ENCODE measurements around the gene TBCD. TPM values are rescaled to one million over a fixed set of nuclear protein-coding genes. Genes with fewer than 3 reads are reported as not detected.

TBCD gene
- total RNA-seq, 1 donor: 22.5 TPM

DNA sequence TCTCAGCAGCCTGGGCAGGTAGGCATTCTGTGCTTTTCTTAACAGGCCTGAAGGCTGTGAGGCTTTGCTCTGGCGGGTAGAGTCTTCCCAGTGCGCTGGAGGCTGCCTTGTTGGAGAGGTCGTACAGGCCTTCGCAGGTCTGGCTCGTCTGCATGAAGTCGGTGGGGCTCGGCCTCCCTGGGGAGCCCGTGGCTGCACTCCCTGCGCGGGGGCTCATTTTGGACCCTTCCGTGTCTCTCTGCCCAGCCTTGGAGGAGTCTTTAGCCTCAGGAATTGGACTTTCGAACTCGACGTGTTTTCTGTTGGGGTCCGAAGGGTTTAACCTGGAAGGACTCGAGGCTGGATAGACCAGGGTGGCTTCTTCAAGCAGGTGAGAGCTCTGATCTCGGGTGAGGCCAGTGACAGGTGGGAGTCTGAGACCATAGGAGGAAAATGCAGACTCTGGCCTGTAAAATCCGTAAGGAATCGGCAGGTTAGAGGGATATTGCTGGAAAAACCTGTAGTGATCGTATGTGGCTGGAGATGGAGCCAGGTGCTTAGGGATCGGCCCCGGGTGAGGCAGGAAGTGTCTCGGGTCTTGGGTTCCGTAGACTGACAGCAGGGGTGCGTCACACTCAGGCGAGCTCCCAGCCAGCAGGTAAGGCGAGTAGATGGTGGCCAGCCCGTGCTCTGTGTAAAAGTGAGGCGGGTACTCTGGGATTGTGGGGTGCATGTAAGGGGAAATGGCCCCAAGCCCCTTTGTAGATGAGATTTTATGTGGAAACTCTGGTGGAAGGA is 79.4 kb downstream of the TBCD start:
- no peak overlapping the region for H3K4me3 ChIP-seq (ENCODE audit: low read depth, low read length)
- DNase-seq (ENCODE audit: low read depth): no peak
- TF ChIP-seq, protein P1, sequence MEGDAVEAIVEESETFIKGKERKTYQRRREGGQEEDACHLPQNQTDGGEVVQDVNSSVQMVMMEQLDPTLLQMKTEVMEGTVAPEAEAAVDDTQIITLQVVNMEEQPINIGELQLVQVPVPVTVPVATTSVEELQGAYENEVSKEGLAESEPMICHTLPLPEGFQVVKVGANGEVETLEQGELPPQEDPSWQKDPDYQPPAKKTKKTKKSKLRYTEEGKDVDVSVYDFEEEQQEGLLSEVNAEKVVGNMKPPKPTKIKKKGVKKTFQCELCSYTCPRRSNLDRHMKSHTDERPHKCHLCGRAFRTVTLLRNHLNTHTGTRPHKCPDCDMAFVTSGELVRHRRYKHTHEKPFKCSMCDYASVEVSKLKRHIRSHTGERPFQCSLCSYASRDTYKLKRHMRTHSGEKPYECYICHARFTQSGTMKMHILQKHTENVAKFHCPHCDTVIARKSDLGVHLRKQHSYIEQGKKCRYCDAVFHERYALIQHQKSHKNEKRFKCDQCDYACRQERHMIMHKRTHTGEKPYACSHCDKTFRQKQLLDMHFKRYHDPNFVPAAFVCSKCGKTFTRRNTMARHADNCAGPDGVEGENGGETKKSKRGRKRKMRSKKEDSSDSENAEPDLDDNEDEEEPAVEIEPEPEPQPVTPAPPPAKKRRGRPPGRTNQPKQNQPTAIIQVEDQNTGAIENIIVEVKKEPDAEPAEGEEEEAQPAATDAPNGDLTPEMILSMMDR (IDR thresholded peaks at IDR 0.05; ENCODE audit: insufficient read depth, low read depth, low read length): no peak

DNA sequence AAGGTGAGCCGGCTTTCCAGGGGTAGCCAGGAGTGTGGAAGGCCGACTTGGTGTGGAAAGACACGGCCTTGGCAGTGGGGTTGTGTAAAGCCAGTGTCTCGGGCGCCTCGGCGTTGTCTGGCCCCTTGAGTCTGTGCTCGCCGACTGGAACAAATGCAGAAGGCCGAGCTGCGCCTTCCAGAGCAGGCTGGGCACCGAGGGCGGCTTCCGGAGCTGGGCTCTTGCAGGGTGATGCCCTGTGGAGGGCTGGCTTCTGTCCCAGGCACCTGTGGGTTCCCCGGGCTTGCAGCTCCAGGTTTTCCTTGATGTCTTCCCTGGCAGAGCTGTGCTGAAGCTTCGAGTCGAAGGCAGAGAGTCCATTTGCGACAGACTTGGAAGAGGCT is 79.9 kb downstream of the TBCD start:
- no peak overlapping the region for H3K4me3 ChIP-seq (ENCODE audit: low read depth, low read length)
- DNase-seq (ENCODE audit: low read depth): no peak
- TF ChIP-seq, protein P1 (IDR thresholded peaks at IDR 0.05; ENCODE audit: insufficient read depth, low read depth, low read length): no peak

DNA sequence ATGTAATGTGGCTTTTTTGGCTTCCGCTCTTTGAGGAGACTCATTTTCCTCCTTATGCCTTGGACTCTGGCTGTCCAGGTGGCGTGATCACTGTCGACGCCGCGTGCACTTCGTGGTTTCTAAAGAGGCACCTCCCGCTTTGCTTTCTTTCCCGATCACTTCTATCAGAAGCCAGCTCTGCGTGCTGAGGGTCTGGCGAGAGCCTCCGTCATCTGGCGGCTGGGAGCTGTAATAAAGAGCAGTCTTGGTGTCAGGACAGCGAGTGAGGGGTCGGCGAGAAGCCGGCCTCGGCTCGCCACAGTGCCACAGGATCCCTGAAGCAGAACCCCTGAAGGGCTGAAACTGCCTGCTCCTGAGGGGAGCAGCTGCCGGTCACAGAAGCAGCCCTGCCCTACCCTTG is 80.5 kb downstream of the TBCD start:
- no peak overlapping the region for H3K4me3 ChIP-seq (ENCODE audit: low read depth, low read length)
- TF ChIP-seq, protein P1 (IDR thresholded peaks at IDR 0.05; ENCODE audit: insufficient read depth, low read depth, low read length): no peak
- no peak for DNase-seq (ENCODE audit: low read depth)

DNA sequence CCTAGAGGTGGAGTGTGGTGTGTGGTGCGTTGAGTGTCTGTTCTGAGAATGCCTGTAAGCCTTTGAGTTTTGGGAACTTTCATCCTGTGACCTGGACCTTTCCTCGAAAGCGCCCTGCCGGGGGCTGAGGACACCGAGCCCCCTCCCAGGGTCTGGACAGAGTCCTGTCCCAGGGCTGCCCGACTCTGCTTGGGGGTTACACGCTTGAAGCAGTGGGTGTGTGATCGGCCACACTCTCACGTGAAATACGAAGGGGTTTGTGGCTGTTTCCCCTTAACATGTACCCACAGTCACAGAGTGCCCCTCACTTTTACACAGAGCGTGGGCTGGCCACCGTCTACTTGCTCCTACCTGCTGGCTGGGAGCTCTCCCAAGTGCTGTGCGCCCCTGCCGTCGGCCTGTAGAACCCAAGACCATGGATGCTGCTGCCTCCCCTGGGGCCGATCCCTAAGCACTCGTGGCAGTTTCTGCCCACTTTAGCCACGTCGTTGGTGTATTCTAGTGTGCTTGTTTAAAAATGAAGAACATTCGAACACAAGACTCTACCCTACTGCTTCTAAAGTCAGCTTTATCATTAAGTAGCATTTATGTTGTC is 81.1 kb downstream of the TBCD start:
- no peak for DNase-seq (ENCODE audit: low read depth)
- TF ChIP-seq, protein P1 (IDR thresholded peaks at IDR 0.05; ENCODE audit: insufficient read depth, low read depth, low read length): no peak
- no peak overlapping the region for H3K4me3 ChIP-seq (ENCODE audit: low read depth, low read length)

DNA sequence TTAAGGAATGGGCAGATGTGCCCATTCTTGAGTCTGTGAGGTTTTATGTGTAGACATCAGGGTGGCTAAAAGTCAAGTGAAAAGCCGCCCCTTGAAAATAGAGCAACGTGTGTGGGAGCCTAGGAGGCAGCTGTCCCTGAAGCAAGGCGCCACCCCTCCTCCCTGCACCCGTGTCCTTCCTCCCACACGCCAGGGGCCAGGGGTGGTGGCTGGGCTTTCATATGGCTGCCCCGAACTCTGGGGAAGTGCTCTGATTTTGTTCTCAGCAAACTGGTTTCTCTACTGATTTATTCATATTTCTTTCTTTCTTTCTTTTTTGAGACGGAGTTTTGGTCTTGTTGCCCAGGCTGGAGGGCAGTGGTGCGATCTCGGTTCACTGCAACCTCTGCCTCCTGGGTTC is 83.3 kb downstream of the TBCD start:
- no peak for DNase-seq (ENCODE audit: low read depth)
- TF ChIP-seq, protein P1 (IDR thresholded peaks at IDR 0.05; ENCODE audit: insufficient read depth, low read depth, low read length): no peak

DNA sequence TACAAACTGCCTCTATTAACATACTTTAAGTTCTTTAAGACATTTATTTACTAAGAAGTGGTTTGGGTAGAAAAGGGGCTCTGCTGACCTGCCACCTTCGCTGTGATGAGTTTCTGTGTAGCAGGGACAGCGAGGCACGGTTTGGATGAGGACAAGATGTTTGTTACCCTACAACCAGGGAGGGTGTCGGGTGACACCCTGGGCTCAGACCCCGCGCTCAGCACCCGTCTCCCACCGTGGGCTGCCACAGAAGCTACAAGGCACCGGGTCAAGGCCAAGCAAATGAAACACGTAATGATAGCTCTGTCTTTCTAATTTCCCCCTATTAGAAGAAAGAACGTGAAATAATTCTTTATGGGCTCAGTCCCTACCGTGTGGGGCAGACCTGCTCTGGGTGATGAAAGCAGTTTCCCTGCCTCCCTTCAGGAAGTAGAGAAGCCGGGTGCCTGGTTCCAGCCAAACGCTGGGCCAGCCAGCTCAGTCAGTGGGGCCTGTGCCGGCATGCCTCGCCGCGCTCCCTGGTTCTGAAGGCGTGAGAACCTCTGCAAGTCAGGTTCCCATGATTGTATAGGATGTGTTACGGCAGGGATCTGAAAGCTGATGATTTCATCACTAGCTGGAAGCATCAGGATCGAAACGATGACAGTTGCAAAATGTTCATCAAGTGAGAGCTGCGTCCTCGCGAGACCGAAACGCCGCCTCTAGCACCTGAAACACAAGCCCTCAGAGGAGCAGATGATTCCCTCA is 84.1 kb downstream of the TBCD start:
- no peak overlapping the region for H3K4me3 ChIP-seq (ENCODE audit: low read depth, low read length)
- no peak for DNase-seq (ENCODE audit: low read depth)
- TF ChIP-seq, protein P1 (IDR thresholded peaks at IDR 0.05; ENCODE audit: insufficient read depth, low read depth, low read length): no peak

More for the DNA sequence above, 83.3 kb downstream of the TBCD start:
- H3K4me3 ChIP-seq (ENCODE audit: low read depth, low read length): no peak overlapping the region
